ENCODE results near the gene SAMHD1. TPM values are rescaled to one million over a fixed set of nuclear protein-coding genes. Genes with fewer than 3 reads are reported as not detected.
"Not testable (repeated sequence)": the region's sequence is repeated elsewhere in the genome, so short reads cannot be mapped to it uniquely, and the experiment has no call there.

SAMHD1 gene
- polyA plus RNA-seq, 1 of the 3 experiments (the other 2 are of a cell fraction): 5.9 TPM

DNA sequence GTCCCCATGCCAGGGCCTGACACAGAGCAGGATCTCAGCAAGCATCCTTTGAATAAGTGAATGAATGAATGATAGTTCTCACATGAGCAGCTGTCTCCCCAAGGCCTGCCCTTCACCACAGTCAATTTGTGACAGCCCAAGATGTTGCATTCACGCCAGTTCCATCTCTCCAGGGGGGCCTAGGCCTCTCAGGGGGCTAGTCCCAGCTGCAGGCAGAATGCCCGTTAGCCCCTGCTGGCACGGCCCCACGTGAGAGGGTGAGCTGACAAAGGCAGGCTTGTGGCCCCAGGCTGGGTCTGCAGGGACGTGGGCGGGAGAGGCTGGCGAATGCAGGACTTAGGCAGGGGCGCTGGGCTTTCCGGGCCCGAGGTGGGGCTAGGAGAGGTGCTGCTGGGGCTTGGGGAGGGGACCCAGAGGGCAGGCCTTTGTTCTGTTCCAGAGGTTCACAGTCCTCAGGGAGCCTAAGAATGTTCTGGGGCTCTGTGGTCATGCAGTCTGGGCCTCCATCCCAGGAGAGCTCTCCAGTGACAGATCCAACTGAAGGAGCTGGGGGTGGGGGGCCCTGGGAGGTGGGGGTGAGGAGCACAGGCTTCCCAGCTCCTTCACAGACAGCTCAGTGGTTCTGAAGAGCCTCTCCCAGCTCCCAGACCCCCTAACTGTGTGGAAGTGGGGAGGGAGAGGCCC is 106.1 kb downstream of the SAMHD1 start:
- H3K27me3 ChIP-seq (ENCODE audit: insufficient read depth): no peaks in the 10 kb centered on the region
- H3F3A ChIP-seq (replicated peaks; ENCODE audit: insufficient read depth): peaks cover 20% of the 10 kb centered on the region
- H3K4me2 ChIP-seq: no peak overlapping the region
- POLR2A ChIA-PET: no interaction called here
- H3K27ac ChIP-seq (ENCODE audit: low read depth in 2 of 2, low read length in 1 of 2): no peak overlapping the region; a peak in 1 of 4 replicates
- no peak for DNase-seq
- no peak overlapping the region for H3K9ac ChIP-seq
- H3K4me1 ChIP-seq (ENCODE audit: control insufficient read depth in 1 of 2, insufficient read depth in 2 of 2, low read depth in 1 of 2, low read length in 1 of 2): peaks cover 6 to 21% of the 10 kb centered on the region in 2 experiments; a peak in 2 of 4 replicates
- CTCF ChIA-PET: interaction anchor here (0.8 to 2.2 kb wide), 2 partner anchors 15 to 37 kb away, joined by 3 to 5 read pairs; no protein-coding TSS in a partner anchor
- H2AFZ ChIP-seq (ENCODE audit: low read depth): no peak overlapping the region
- no peaks in the 10 kb centered on the region for H3K9me3 ChIP-seq
- peaks cover 8% of the 10 kb centered on the region; the same call in 1 of the 2 replicates for H4K20me1 ChIP-seq (ENCODE audit: insufficient read depth)
- no peaks in the 10 kb centered on the region for H3K36me3 ChIP-seq (replicated peaks in 1 of 2; ENCODE audit: control insufficient read depth in 1 of 2, insufficient read depth in 2 of 2, low read length in 1 of 2)
- H3K9me2 ChIP-seq: no peaks in the 10 kb centered on the region
- 88% methylated on average over 4 of the region's 10 CpGs for WGBS (ENCODE audit: low lambda C conversion rate)
- no peak overlapping the region for H3K4me3 ChIP-seq (ENCODE audit: low read depth in 2 of 2, low read length in 1 of 2)
- peaks cover 92% of the 10 kb centered on the region for H3K79me2 ChIP-seq (ENCODE audit: insufficient read depth)
- TF ChIP-seq, protein P1, sequence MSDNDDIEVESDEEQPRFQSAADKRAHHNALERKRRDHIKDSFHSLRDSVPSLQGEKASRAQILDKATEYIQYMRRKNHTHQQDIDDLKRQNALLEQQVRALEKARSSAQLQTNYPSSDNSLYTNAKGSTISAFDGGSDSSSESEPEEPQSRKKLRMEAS (IDR thresholded peaks at IDR 0.05; ENCODE audit: low read depth): no peak
- TF ChIP-seq, protein P2, sequence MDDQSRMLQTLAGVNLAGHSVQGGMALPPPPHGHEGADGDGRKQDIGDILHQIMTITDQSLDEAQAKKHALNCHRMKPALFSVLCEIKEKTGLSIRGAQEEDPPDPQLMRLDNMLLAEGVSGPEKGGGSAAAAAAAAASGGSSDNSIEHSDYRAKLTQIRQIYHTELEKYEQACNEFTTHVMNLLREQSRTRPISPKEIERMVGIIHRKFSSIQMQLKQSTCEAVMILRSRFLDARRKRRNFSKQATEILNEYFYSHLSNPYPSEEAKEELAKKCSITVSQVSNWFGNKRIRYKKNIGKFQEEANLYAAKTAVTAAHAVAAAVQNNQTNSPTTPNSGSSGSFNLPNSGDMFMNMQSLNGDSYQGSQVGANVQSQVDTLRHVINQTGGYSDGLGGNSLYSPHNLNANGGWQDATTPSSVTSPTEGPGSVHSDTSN (IDR thresholded peaks at IDR 0.05): no peak
- TF ChIP-seq EP300 (IDR thresholded peaks at IDR 0.05; ENCODE audit: borderline replicate concordance in 1 of 2, low read depth in 1 of 2, low read length in 1 of 2): no peak
- TF ChIP-seq RAD21 (IDR thresholded peaks at IDR 0.05; ENCODE audit: low read length): no peak
- no peak for TF ChIP-seq SMC3 (IDR thresholded peaks at IDR 0.05; ENCODE audit: low read depth, low read length)

DNA sequence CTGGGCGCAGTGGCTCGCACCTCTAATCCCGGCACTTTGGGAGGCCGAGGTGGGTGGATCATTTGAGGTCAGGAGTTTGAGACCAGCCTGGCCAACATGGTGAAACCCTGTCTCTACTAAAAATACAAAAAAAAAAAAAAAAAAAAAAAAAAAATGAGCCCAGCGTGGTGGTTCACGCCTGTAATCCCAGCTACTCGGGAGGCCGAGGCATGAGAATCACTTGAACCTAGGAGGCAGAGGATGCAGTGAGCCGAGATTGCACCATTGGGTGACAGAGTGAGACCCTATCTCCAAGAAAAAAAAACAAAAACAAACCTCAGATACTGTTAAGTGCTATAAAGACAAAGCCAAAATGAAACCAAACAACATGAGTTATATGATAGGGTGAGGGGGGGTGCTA is 110.5 kb downstream of the SAMHD1 start:
- CTCF ChIA-PET: interaction anchor here (2.4 kb wide), 1 partner anchor 22 kb away, joined by 8 read pairs; a partner anchor contains a TSS
- H3K27me3 ChIP-seq (ENCODE audit: insufficient read depth); H3F3A ChIP-seq (replicated peaks; ENCODE audit: insufficient read depth); DNase-seq; H3K27ac ChIP-seq (ENCODE audit: low read depth in 2 of 2, low read length in 1 of 2); H3K4me1 ChIP-seq (ENCODE audit: control insufficient read depth in 1 of 2, insufficient read depth in 2 of 2, low read depth in 1 of 2, low read length in 1 of 2); H3K4me2 ChIP-seq; H3K9me3 ChIP-seq; H4K20me1 ChIP-seq (ENCODE audit: insufficient read depth); H3K4me3 ChIP-seq (ENCODE audit: low read depth in 2 of 2, low read length in 1 of 2); H3K9ac ChIP-seq; POLR2A ChIA-PET; H3K36me3 ChIP-seq (replicated peaks in 1 of 2; ENCODE audit: control insufficient read depth in 1 of 2, insufficient read depth in 2 of 2, low read length in 1 of 2); H2AFZ ChIP-seq (ENCODE audit: low read depth); H3K9me2 ChIP-seq: not testable (repeated sequence)
- peaks cover 87% of the 10 kb centered on the region for H3K79me2 ChIP-seq (ENCODE audit: insufficient read depth)
- 98% methylated on average over 9 of the region's 9 CpGs for WGBS (ENCODE audit: low lambda C conversion rate)

Other genes starting within 250 kb of the SAMHD1 start
- gene NDRG3, start 205.6 kb downstream of the SAMHD1 start, polyA plus RNA-seq (2012; rRNA removed): 20.5 and 25.4 TPM in 2 replicates
- gene DSN1, start 177.9 kb downstream of the SAMHD1 start, polyA plus RNA-seq (2012; rRNA removed): 7.3 and 8.3 TPM in 2 replicates
- gene TLDC2, start 75.6 kb downstream of the SAMHD1 start, polyA plus RNA-seq (2012; rRNA removed): 0.02 and 0.08 TPM in 2 replicates
- 2.3 and 2.5 TPM in 2 replicates for gene RBL1, start 144.3 kb upstream of the SAMHD1 start, polyA plus RNA-seq (2012; rRNA removed)
- gene RPN2, start 227.6 kb upstream of the SAMHD1 start, polyA plus RNA-seq (2012; rRNA removed): 420 and 596 TPM in 2 replicates
- 3.2 and 3.5 TPM in 2 replicates for gene MROH8, start 227.8 kb upstream of the SAMHD1 start, polyA plus RNA-seq (2012; rRNA removed)